RWPE1 (cell line): ENCODE data around the gene PON3.

Experiments
- CTCF ChIA-PET: fragments of 350-600 bp; sonication (Branson Sonifier 250); formaldehyde crosslinking; extraction: SDS; loops from one replicate; lab custom pipeline; 2021; lab: Yijun Ruan, JAX
- POLR2A ChIA-PET: fragments of 400-600 bp; formaldehyde crosslinking; extraction: SDS; loops from one replicate; lab custom pipeline; 2020; ENCODE audit warnings: antibody characterized with exemption; ENCODE audit not compliant: low non-redundant PET; lab: Yijun Ruan, JAX
- DNase-seq: peaks from one replicate; pipeline ENCODE4 v3.0.0; 2012; ENCODE audit warnings: low spot score
- H3K27ac ChIP-seq: fragments of 450-650 bp; 2 replicates; pipeline ENCODE4 v1.5.1; 2017
- CTCF ChIP-seq: fragments of 450-650 bp; conservative IDR thresholded peaks from 2 replicates; pipeline ENCODE4 v1.5.1; 2017; ENCODE audit warnings: low read depth, mild to moderate bottlenecking

Gene PON3

GRCh38 chr7:95434557-95435421, 38.6 kb upstream of the PON3 start, which contains the start of gene PON2:
Gene PON2, minus strand, starts transcription at chr7:95435028. Its CDS starts 77 bp downstream, at chr7:95434951.
- peak; percentile 80 for DNase-seq
- ChIA-PET POLR2A (interaction anchor here (0.7 kb wide), 1 partner anchor 282 kb away, joined by 6 read pairs; no protein-coding TSS in a partner anchor), CTCF (interaction anchor here (0.6 kb wide), 4 partner anchors 13 to 1063 kb away, joined by 4 to 6 read pairs (median 5); no protein-coding TSS in a partner anchor)
- TF ChIP-seq CTCF: no peak
- peak within 1 kb of the TSS; percentile 82 for H3K27ac ChIP-seq

GRCh38 chr7:95433952-95434556, 37.9 kb upstream of the PON3 start:
- TF ChIP-seq CTCF: no peak
- ChIA-PET CTCF (interaction anchor here (0.6 to 0.7 kb wide), 2 partner anchors 12 to 485 kb away, joined by 3 to 4 read pairs; no protein-coding TSS in a partner anchor), POLR2A (no interaction called here)
- DNase-seq: peak; percentile 4
- peak overlapping the region; percentile 82 for H3K27ac ChIP-seq

- ChIA-PET POLR2A (no interaction called here), CTCF (no interaction called here)
- no peak for TF ChIP-seq CTCF
- no peak overlapping the region for H3K27ac ChIP-seq
- DNase-seq: no peak
Observed at GRCh38 chr7:95433129-95433528, 37.0 kb upstream of the PON3 start.

GRCh38 chr7:95432606-95433005, 36.4 kb upstream of the PON3 start:
- CTCF ChIA-PET: no interaction called here
- no peak for TF ChIP-seq CTCF
- no peak for DNase-seq
- H3K27ac ChIP-seq: no peak overlapping the region
- POLR2A ChIA-PET: no interaction called here

- no peak for TF ChIP-seq CTCF
- ChIA-PET POLR2A (no interaction called here), CTCF (interaction anchor here (0.6 to 0.7 kb wide), 2 partner anchors 170 to 195 kb away, joined by 3 to 6 read pairs; no protein-coding TSS in a partner anchor)
- H3K27ac ChIP-seq: no peak overlapping the region
- peak; percentile 64 for DNase-seq
Observed at GRCh38 chr7:95430864-95431263, 34.7 kb upstream of the PON3 start.

GRCh38 chr7:95429241-95429990, 33.2 kb upstream of the PON3 start:
- no peak overlapping the region for H3K27ac ChIP-seq
- DNase-seq: no peak
- TF ChIP-seq CTCF: no peak
- CTCF ChIA-PET: interaction anchor here (0.5 kb wide), 1 partner anchor 11 kb away, joined by 3 read pairs; no protein-coding TSS in a partner anchor
- POLR2A ChIA-PET: no interaction called here
